Common myeloid progenitor, CD34-positive (primary cell): Measurements from ENCODE around the gene EPS8L3.
"Not testable (repeated sequence)": the region's sequence is repeated elsewhere in the genome, so short reads cannot be mapped to it uniquely, and the experiment has no call there.

Experiments
- CTCF ChIA-PET: fragments of 350-600 bp; sonication (Branson Sonifier 250); formaldehyde crosslinking; loops from one replicate; lab custom pipeline; 2021; ENCODE audit warnings: antibody characterized with exemption; lab: Charles Lee
- POLR2A ChIA-PET: fragments of 350-600 bp; sonication (Branson Sonifier 250); formaldehyde crosslinking; loops from one replicate; lab custom pipeline; 2021; ENCODE audit warnings: antibody characterized with exemption; lab: Charles Lee
- DNase-seq, 3 donors: peaks; one replicate each; pipeline versions ENCODE4 v3.0.0 to v3.0.0-alpha.2; 2013
- H3K27ac ChIP-seq, 2 experiments: 1 replicate in 1 of 2; 2 replicates in 1 of 2; pipeline ENCODE4 v1.7.0; 2013; ENCODE audit warnings: inconsistent platforms in 2 of 2, low read length in 2 of 2, mild to moderate bottlenecking in 2 of 2, low read depth in 1 of 2, moderate library complexity in 1 of 2; ENCODE audit not compliant: severe bottlenecking in 2 of 2, insufficient read depth in 1 of 2, poor library complexity in 1 of 2
- H3K27me3 ChIP-seq, 5 experiments: replicated peaks in 2 of 5; 1 replicate in 3 of 5; 2 replicates in 2 of 5; pipeline versions ENCODE4 v1.6.1 to v1.7.0; 2013; ENCODE audit warnings: low read length in 4 of 5, mild to moderate bottlenecking in 2 of 5, moderate library complexity in 2 of 5, inconsistent platforms in 1 of 5; ENCODE audit not compliant: insufficient read depth in 5 of 5, control insufficient read depth in 4 of 5
- H3K36me3 ChIP-seq, 4 experiments: 1 replicate in 2 of 4; 2 replicates in 2 of 4; pipeline versions ENCODE4 v1.6.1 to v1.7.0; 2013; ENCODE audit warnings: low read length in 3 of 4, control low read depth in 1 of 4, mild to moderate bottlenecking in 1 of 4; ENCODE audit not compliant: control insufficient read depth in 4 of 4, insufficient read depth in 4 of 4
- H3K4me1 ChIP-seq, 4 experiments: 1 replicate in 3 of 4; 2 replicates in 1 of 4; pipeline versions ENCODE4 v1.6.1 to v1.7.1; 2013; ENCODE audit warnings: low read length in 3 of 4, mild to moderate bottlenecking in 3 of 4, control low read depth in 1 of 4, inconsistent platforms in 1 of 4, moderate library complexity in 1 of 4; ENCODE audit not compliant: control insufficient read depth in 4 of 4, insufficient read depth in 4 of 4; ENCODE audit errors: control extremely low read depth in 1 of 4
- H3K4me3 ChIP-seq, 7 experiments: 1 replicate in 4 of 7; 2 replicates in 3 of 7; pipeline versions ENCODE4 v1.5.1 to v1.7.0; 2013; ENCODE audit warnings: mild to moderate bottlenecking in 7 of 7, low read length in 6 of 7, moderate library complexity in 6 of 7, inconsistent platforms in 2 of 7, low read depth in 2 of 7, control low read depth in 1 of 7; ENCODE audit not compliant: insufficient read depth in 4 of 7, control insufficient read depth in 1 of 7; ENCODE audit errors: extremely low read depth in 1 of 7
- H3K9me3 ChIP-seq, 5 experiments: 1 replicate in 4 of 5; 2 replicates in 1 of 5; pipeline versions ENCODE4 v1.6.1 to v1.7.1; 2013; ENCODE audit warnings: low read length in 4 of 5, mild to moderate bottlenecking in 2 of 5, inconsistent platforms in 1 of 5, low read depth in 1 of 5, moderate library complexity in 1 of 5; ENCODE audit not compliant: control insufficient read depth in 4 of 5, insufficient read depth in 2 of 5; ENCODE audit errors: control extremely low read depth in 1 of 5
- WGBS: methylation state at CpG from one replicate; pipeline ENCODE4 v1.1.5; 2013; ENCODE audit not compliant: insufficient coverage; 5-methylcytosine and 5-hydroxymethylcytosine counted together

The EPS8L3 gene

DNA sequence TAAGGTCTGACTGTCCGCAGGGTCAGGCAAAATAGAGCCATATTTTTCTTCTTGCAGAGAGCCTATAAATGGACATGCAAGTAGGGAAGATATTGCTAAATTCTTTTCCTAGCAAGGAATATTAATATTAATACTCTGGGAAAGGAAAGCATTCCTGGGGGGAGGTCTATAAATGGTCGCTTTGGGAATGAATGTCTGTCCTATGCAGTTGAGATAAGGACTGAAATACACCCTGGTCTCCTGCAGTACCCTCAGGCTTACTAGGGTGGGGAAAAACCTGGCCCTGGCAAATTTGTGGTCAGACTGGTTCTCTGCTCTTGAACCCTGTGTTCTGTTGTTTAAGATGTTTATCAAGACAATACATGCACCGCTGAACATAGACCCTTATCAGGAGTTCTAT lies 60.8 kb downstream of the EPS8L3 start:
- H3K4me1 ChIP-seq, H3K9me3 ChIP-seq, H3K27me3 ChIP-seq, DNase-seq, H3K36me3 ChIP-seq, H3K4me3 ChIP-seq, CTCF ChIA-PET, POLR2A ChIA-PET, H3K27ac ChIP-seq: not testable (repeated sequence)
- 100% methylated on average over 1 of the region's 3 CpGs for WGBS
